HepG2 (cell line): ENCODE data around the gene ACSS1. TPM values are rescaled to one million over a fixed set of nuclear protein-coding genes. Genes with fewer than 3 reads are reported as not detected.

ENCODE experiments used
- ERF ChIP-seq: IDR thresholded peaks from 2 replicates; pipeline ENCODE4 v1.6.1; 2018; ENCODE audit warnings: missing biosample characterization, missing genetic modification reagents
- FOXA1 ChIP-seq, 2 experiments: fragments of 450-650 bp in 1 of 2; sonication (generic) in 1 of 2; formaldehyde crosslinking in 1 of 2; IDR thresholded peaks; 2 replicates each; pipeline versions ENCODE4 v1.4.0 to v1.6.1; 2016 to 2020; ENCODE audit warnings: missing genetic modification reagents in 1 of 2
- KLF9 ChIP-seq: IDR thresholded peaks from 2 replicates; pipeline ENCODE4 v1.6.1; 2016; ENCODE audit warnings: low read depth
- PAX8 ChIP-seq: sonication (generic); formaldehyde crosslinking; IDR thresholded peaks from 2 replicates; pipeline ENCODE4 v1.8.0; 2022; ENCODE audit warnings: mild to moderate bottlenecking, missing genetic modification reagents, borderline replicate concordance
- SP140L ChIP-seq: sonication (generic); formaldehyde crosslinking; IDR thresholded peaks from 2 replicates; pipeline ENCODE4 v1.4.0; 2020; ENCODE audit warnings: missing genetic modification reagents, borderline replicate concordance
- ZMAT3 ChIP-seq: sonication (generic); formaldehyde crosslinking; conservative IDR thresholded peaks from 2 replicates; pipeline ENCODE4 v1.7.0; 2021; ENCODE audit warnings: missing genetic modification reagents
- ZMYM3 ChIP-seq: sonication (generic); formaldehyde crosslinking; IDR thresholded peaks from 2 replicates; pipeline ENCODE4 v1.5.1; 2020; ENCODE audit warnings: mild to moderate bottlenecking, missing genetic modification reagents
- ZNF12 ChIP-seq: sonication (generic); formaldehyde crosslinking; IDR thresholded peaks from 2 replicates; pipeline ENCODE4 v1.5.0; 2020; ENCODE audit warnings: missing genetic modification reagents
- ZNF569 ChIP-seq: sonication (generic); formaldehyde crosslinking; IDR thresholded peaks from 2 replicates; pipeline ENCODE4 v1.5.0; 2020; ENCODE audit warnings: mild to moderate bottlenecking, missing genetic modification reagents, moderate library complexity, borderline replicate concordance
- polyA plus RNA-seq, 8 experiments: library from polyadenylated mRNA; depleted of rRNA in 3 of 8; stranded (reverse) in 7 of 8; unstranded in 1 of 8; fragments of >200 nt; fragmentation: Illumina TruSeq in 4 of 8; extraction: Trizol in 4 of 8; gene quantifications; 2 replicates each; pipeline versions ENCODE4 v1.2.1 to v1.2.3, GENCODE V29; 2011 to 2016; ENCODE audit warnings: low read depth in 4 of 8, missing spikeins in 1 of 8, mixed read lengths in 1 of 8; ENCODE audit not compliant: insufficient read depth in 1 of 8
- total RNA-seq, 5 experiments: library from RNA; depleted of rRNA; stranded (reverse); fragments of >200 nt; fragmentation: Illumina TruSeq; extraction: Trizol; gene quantifications; 2 replicates each; pipeline ENCODE4 v1.2.3, GENCODE V29; 2016; ENCODE audit warnings: low read depth in 1 of 5
- TF ChIP-seq, protein P1 (sequence below): sonication (generic); formaldehyde crosslinking; IDR thresholded peaks from 2 replicates; pipeline ENCODE4 v1.5.0; 2020; ENCODE audit warnings: mild to moderate bottlenecking, missing genetic modification reagents, moderate library complexity
- TF ChIP-seq, protein P2 (sequence below): sonication (generic); formaldehyde crosslinking; IDR thresholded peaks from 2 replicates; pipeline ENCODE4 v1.4.0; 2020; ENCODE audit warnings: mild to moderate bottlenecking, missing genetic modification reagents
- TF ChIP-seq, protein P3 (sequence below): sonication (generic); formaldehyde crosslinking; IDR thresholded peaks from 2 replicates; pipeline ENCODE4 v1.8.0; 2022; ENCODE audit warnings: mild to moderate bottlenecking, missing genetic modification reagents
- TF ChIP-seq, protein P4 (sequence below): sonication (generic); formaldehyde crosslinking; IDR thresholded peaks from 2 replicates; pipeline ENCODE4 v1.4.0; 2020; ENCODE audit warnings: missing genetic modification reagents, borderline replicate concordance
- TF ChIP-seq, protein P5 (sequence below): sonication (generic); formaldehyde crosslinking; IDR thresholded peaks from 2 replicates; pipeline ENCODE4 v1.4.0; 2020; ENCODE audit warnings: missing genetic modification reagents

The ACSS1 gene
- total and polyA plus RNA-seq, 2 of the 13 experiments (the other 11 are each of a cell fraction or from before 2014, with no cell fraction given), result 15.2 to 41.6 TPM

DNA sequence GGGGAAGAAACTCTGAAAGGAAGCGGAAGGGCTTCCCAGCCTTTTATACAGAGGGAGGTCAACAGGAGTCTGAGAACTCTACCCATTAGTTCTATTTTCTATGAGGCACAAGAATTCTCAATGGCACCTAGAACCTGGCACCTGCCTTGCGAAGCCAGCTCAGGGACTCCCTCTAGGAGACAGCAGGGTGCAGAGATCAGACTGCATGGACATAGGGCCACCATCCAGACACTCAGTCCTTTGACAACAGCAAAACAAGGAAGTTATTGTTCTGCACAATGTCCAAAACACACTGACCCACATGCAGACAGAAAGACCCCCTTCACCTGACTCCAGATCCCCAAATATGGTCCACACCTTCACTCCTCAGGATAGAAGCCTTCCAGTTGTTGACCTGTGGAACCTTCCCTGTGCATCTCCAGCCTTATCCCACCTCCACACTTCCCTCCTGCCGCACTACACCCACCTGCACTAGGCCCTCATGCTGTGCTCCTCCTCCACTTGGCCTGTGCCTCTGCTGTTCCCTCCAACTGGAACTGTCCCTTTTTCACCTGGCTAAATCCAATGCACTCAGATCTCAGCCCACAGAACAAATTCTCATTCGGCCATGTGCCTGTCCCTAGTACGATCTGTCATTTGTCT lies 27.8 kb downstream of the ACSS1 start (continued):
- TF ChIP-seq, protein P1, sequence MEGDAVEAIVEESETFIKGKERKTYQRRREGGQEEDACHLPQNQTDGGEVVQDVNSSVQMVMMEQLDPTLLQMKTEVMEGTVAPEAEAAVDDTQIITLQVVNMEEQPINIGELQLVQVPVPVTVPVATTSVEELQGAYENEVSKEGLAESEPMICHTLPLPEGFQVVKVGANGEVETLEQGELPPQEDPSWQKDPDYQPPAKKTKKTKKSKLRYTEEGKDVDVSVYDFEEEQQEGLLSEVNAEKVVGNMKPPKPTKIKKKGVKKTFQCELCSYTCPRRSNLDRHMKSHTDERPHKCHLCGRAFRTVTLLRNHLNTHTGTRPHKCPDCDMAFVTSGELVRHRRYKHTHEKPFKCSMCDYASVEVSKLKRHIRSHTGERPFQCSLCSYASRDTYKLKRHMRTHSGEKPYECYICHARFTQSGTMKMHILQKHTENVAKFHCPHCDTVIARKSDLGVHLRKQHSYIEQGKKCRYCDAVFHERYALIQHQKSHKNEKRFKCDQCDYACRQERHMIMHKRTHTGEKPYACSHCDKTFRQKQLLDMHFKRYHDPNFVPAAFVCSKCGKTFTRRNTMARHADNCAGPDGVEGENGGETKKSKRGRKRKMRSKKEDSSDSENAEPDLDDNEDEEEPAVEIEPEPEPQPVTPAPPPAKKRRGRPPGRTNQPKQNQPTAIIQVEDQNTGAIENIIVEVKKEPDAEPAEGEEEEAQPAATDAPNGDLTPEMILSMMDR (CRISPR knock-in tag), result peak; percentile 60
- TF ChIP-seq FOXA1 (IDR thresholded peaks at IDR 0.05) (no peak), FOXA1 (CRISPR knock-in tag; IDR thresholded peaks at IDR 0.05) (0 out of 2 replicates have a peak, but pooled peaks have one; percentile 31), KLF9 (CRISPR knock-in tag) (no peak), ERF (CRISPR knock-in tag) (0 out of 2 replicates have a peak, but pooled peaks have one; percentile 14), ZNF12 (no peak), PAX8 (CRISPR knock-in tag) (no peak), ZMAT3 (CRISPR knock-in tag) (no peak; the same call in 1 of the 2 replicates), ZMYM3 (CRISPR knock-in tag) (peak; percentile 45; the same call in 1 of the 2 replicates), SP140L (CRISPR knock-in tag) (no peak), ZNF569 (CRISPR knock-in tag) (no peak)
- TF ChIP-seq, protein P2, sequence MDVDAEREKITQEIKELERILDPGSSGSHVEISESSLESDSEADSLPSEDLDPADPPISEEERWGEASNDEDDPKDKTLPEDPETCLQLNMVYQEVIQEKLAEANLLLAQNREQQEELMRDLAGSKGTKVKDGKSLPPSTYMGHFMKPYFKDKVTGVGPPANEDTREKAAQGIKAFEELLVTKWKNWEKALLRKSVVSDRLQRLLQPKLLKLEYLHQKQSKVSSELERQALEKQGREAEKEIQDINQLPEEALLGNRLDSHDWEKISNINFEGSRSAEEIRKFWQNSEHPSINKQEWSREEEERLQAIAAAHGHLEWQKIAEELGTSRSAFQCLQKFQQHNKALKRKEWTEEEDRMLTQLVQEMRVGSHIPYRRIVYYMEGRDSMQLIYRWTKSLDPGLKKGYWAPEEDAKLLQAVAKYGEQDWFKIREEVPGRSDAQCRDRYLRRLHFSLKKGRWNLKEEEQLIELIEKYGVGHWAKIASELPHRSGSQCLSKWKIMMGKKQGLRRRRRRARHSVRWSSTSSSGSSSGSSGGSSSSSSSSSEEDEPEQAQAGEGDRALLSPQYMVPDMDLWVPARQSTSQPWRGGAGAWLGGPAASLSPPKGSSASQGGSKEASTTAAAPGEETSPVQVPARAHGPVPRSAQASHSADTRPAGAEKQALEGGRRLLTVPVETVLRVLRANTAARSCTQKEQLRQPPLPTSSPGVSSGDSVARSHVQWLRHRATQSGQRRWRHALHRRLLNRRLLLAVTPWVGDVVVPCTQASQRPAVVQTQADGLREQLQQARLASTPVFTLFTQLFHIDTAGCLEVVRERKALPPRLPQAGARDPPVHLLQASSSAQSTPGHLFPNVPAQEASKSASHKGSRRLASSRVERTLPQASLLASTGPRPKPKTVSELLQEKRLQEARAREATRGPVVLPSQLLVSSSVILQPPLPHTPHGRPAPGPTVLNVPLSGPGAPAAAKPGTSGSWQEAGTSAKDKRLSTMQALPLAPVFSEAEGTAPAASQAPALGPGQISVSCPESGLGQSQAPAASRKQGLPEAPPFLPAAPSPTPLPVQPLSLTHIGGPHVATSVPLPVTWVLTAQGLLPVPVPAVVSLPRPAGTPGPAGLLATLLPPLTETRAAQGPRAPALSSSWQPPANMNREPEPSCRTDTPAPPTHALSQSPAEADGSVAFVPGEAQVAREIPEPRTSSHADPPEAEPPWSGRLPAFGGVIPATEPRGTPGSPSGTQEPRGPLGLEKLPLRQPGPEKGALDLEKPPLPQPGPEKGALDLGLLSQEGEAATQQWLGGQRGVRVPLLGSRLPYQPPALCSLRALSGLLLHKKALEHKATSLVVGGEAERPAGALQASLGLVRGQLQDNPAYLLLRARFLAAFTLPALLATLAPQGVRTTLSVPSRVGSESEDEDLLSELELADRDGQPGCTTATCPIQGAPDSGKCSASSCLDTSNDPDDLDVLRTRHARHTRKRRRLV (CRISPR knock-in tag), result no peak
- TF ChIP-seq, protein P3, sequence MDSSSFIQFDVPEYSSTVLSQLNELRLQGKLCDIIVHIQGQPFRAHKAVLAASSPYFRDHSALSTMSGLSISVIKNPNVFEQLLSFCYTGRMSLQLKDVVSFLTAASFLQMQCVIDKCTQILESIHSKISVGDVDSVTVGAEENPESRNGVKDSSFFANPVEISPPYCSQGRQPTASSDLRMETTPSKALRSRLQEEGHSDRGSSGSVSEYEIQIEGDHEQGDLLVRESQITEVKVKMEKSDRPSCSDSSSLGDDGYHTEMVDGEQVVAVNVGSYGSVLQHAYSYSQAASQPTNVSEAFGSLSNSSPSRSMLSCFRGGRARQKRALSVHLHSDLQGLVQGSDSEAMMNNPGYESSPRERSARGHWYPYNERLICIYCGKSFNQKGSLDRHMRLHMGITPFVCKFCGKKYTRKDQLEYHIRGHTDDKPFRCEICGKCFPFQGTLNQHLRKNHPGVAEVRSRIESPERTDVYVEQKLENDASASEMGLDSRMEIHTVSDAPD (CRISPR knock-in tag), result 0 out of 2 replicates have a peak, but pooled peaks have one; percentile 54
- TF ChIP-seq, protein P4, sequence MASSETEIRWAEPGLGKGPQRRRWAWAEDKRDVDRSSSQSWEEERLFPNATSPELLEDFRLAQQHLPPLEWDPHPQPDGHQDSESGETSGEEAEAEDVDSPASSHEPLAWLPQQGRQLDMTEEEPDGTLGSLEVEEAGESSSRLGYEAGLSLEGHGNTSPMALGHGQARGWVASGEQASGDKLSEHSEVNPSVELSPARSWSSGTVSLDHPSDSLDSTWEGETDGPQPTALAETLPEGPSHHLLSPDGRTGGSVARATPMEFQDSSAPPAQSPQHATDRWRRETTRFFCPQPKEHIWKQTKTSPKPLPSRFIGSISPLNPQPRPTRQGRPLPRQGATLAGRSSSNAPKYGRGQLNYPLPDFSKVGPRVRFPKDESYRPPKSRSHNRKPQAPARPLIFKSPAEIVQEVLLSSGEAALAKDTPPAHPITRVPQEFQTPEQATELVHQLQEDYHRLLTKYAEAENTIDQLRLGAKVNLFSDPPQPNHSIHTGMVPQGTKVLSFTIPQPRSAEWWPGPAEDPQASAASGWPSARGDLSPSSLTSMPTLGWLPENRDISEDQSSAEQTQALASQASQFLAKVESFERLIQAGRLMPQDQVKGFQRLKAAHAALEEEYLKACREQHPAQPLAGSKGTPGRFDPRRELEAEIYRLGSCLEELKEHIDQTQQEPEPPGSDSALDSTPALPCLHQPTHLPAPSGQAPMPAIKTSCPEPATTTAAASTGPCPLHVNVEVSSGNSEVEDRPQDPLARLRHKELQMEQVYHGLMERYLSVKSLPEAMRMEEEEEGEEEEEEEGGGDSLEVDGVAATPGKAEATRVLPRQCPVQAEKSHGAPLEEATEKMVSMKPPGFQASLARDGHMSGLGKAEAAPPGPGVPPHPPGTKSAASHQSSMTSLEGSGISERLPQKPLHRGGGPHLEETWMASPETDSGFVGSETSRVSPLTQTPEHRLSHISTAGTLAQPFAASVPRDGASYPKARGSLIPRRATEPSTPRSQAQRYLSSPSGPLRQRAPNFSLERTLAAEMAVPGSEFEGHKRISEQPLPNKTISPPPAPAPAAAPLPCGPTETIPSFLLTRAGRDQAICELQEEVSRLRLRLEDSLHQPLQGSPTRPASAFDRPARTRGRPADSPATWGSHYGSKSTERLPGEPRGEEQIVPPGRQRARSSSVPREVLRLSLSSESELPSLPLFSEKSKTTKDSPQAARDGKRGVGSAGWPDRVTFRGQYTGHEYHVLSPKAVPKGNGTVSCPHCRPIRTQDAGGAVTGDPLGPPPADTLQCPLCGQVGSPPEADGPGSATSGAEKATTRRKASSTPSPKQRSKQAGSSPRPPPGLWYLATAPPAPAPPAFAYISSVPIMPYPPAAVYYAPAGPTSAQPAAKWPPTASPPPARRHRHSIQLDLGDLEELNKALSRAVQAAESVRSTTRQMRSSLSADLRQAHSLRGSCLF, result no peak
- TF ChIP-seq, protein P5, sequence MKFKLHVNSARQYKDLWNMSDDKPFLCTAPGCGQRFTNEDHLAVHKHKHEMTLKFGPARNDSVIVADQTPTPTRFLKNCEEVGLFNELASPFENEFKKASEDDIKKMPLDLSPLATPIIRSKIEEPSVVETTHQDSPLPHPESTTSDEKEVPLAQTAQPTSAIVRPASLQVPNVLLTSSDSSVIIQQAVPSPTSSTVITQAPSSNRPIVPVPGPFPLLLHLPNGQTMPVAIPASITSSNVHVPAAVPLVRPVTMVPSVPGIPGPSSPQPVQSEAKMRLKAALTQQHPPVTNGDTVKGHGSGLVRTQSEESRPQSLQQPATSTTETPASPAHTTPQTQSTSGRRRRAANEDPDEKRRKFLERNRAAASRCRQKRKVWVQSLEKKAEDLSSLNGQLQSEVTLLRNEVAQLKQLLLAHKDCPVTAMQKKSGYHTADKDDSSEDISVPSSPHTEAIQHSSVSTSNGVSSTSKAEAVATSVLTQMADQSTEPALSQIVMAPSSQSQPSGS (CRISPR knock-in tag), result no peak
